Activated CD8-positive, alpha-beta memory T cell treated with anti-CD3 and anti-CD28 coated beads, Interleukin-2, amount 50 U/mL, for 48 hours (primary cell): Measurements from ENCODE around the gene TMEM175.
"Not testable (repeated sequence)": the region's sequence is repeated elsewhere in the genome, so short reads cannot be mapped to it uniquely, and the experiment has no call there.

ENCODE experiments used
- DNase-seq: peaks from one replicate; pipeline ENCODE4 v3.0.0-alpha.2; 2020

Gene TMEM175

DNA sequence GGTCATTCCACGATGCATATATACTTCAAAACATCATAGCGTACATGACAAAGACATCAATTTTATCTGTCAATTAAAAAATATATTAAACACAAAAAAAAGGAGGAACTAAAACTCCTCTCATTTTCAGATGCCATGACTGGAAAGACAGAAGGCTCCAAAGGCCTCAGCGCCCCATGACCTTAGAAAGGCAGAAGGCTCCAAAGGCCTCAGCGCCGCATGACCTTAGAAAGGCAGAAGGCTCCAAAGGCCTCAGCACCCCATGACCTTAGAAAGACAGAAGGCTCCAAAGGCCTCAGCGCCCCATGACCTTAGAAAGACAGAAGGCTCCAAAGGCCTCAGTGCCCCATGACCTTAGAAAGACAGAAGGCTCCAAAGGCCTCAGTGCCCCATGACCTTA lies 13.7 kb upstream of the TMEM175 start:
- DNase-seq, result not testable (repeated sequence)

DNA sequence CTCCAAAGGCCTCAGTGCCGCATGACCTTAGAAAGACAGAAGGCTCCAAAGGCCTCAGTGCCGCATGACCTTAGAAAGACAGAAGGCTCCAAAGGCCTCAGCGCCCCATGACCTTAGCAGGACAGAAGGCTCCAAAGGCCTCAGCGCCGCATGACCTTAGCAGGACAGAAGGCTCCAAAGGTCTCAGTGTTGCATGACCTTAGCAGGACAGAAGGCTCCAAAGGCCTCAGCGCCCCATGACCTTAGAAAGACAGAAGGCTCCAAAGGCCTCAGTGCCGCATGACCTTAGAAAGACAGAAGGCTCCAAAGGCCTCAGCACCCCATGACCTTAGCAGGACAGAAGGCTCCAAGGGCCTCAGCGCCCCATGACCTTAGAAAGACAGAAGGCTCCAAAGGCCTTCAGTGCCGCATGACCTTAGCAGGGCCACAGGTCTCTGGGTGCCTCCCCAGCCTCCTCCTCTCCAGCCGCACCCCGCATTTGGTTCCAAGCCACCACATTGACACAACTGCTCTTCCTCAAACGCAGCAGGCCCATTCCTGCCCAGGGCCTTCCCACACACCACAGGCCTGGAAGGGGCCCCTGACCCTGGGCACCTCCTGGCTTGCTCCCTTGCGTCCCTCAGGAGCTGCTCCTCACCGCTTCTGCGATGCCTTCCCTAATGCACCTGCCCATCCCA lies 13.1 kb upstream of the TMEM175 start:
- not testable (repeated sequence) for DNase-seq

DNA sequence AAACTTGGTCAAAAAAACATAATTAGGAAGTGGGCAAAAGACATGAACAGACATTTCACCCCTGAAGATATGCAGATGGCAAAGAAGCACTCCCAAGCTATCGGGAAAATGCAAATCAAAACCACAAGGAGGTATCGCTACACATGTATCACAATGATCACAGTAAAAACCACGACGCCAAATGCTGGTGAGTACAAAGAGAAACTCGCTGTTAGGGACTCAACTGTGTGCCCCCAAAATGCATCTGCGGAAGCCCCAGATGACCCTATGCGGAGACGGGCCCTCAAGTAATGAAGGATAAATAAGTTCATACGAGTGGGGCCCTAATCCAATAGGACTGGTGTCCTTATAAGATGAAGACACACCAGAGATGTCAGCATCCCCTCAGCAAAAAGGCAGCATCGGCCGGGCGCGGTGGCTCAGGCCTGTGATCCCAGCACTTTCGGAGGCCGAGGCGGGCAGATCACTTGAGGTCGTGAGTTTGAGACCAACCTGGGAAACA lies 10.4 kb upstream of the TMEM175 start:
- DNase-seq, result no peak

DNA sequence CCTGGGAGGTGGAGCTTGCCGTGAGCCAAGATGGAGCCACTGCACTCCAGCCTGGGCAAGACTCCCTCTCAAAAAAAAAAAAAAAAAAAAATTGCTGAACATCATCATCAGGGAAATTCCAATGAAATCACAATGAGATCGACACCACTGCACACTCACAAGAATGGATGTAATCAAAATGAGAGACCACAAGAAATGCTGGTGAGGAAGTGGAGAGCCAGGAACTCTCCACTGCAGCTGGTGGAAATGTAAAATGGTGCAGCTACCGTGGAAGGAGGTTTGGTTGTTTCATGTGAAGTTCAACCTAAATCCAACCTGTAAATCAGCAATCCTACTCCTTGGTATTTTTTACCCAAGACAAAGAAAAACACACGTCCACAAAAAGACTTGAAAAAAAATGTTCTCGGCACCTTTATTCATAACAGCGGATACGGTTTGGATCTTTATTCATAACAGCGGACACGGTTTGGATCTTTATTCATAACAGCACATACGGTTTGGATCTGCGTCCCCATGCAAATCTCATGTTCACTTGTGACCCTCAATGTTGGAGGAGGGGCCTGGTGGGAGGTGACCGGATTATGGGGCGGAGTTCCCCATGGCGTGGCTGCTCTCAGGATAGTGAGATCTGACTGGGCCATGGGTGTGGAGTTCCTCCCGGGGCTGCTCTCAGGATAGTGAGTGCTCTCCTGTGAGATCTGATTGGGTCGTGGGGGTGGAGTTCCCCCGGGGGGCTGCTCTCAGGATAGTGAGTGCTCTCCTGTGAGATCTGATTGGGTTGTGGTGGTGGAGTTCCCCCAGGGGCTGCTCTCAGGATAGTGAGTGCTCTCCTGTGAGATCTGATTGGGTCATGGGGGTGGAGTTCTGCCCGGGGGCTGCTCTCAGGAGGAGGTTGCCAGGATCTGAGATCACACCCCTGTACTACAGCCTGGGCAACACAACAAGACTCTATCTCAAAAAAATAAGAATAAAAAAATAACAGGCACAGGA lies 7.9 kb upstream of the TMEM175 start:
- DNase-seq, result no peak

DNA sequence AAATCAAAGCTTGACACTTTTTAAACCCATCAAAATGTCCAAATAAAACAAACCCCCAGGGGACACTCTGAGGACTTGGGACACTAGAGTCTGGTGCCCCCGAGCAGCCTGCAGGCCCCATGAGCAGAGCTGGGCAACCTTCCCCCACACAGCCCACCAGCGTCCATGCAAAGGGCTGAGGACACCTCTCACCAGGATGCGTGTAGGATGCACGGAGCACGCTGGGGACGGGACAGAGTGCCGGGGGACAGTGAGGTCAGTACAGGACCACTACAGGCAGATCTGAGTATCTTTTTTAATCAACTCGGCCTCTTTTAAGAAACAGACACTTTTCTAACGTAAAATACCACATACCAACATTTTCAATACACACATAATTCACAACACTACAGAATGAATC lies 7.1 kb upstream of the TMEM175 start:
- DNase-seq, result no peak

DNA sequence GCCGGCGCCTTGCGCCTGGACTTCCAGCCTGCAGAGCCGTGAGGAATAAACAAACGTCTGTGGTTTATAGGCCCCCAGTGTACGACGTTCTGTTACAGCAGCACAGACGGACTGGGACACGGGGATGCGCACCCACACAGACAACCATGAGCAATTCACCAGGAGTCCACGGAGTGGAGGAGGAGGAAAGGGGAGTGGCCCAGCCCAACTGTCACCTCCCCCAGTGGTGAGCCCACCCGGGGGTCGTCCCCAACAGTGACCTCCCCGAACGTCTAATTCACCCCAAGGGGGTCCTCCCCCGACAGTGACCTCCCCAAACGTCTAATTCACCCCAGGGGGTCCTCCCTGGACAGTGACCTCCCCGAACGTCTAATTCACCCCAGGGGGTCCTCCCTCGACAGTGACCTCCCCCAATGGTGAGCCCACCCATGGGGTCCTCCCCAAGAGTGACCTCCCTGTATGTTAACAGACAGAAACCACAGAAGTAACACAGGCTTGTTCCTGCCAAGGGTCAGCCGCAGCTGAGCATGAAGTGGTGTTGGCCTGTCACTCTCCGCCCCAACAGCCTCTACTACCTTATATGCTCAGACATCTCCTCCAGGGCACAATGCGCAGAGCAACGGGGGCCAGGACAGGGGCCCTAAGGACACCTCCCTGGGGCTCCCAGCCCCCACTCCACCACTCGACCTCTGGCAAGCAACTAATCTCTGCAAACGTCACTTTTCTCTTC lies 6.3 kb upstream of the TMEM175 start:
- no peak for DNase-seq

DNA sequence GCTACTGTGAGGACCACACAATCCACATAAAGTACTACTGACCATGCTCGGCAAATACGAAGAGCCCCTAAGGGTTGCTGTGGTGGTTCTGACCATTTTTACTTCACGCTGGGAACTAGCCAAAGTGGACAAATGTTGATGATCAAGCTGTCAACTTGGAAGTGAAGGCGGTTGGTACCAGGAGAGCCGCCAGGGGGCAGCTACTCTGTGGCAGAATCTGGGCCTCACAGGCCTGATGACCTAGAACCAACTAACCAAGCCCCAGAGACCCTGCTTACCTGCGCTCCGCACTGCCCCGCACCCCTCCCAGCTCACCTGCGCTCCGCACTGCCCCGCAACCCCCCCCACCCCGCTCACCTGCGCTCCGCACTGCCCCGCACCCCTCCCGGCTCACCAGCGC lies 5.7 kb upstream of the TMEM175 start:
- DNase-seq, result no peak

DNA sequence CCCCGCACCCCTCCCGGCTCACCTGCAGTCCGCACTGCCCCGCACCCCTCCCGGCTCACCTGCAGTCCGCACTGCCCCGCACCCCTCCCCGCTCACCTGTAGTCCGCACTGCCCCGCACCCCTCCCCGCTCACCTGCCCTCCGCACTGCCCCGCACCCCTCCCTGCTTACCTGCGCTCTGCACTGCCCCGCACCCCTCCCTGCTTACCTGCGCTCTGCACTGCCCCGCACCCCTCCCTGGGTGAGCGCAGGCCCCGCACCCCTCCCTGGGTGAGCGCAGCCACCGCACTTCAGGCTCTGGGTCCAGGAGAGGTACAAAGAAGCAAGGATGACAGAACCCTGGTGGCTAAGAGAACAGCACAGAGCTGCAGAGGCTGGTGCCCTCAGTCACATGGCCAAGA lies 4.7 kb upstream of the TMEM175 start:
- not testable (repeated sequence) for DNase-seq

DNA sequence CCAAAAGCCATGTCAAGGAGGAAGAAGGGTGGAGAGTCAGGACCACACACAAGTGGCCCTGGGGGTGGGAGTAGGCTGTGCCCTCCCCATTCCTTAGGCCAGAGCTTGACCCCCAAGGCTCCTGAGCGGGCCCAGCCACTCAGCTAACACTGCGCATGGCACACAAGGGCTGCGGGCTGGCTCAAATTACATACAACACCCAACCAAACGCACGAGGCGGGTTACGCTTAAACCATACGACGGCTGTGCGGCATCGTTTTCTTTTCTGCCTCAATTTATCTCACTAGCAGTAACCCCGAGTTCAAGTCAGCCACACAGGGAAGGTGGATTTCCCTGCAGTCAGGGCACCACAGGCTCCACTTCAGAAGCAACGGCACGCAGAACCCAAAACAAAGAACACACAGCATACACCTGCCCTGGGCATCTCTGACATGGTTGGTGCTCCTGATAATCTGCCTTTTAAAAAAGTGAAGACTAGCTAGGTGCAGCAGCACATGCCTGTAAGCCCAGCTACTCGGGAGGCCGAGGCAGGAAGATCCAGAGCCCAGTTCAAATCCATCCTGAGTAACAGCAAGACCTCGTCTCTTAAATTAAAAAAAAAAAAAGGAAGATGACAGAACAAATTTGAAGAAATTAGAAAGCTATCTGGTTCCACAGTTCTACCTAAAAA lies 3.0 kb upstream of the TMEM175 start:
- no peak for DNase-seq

DNA sequence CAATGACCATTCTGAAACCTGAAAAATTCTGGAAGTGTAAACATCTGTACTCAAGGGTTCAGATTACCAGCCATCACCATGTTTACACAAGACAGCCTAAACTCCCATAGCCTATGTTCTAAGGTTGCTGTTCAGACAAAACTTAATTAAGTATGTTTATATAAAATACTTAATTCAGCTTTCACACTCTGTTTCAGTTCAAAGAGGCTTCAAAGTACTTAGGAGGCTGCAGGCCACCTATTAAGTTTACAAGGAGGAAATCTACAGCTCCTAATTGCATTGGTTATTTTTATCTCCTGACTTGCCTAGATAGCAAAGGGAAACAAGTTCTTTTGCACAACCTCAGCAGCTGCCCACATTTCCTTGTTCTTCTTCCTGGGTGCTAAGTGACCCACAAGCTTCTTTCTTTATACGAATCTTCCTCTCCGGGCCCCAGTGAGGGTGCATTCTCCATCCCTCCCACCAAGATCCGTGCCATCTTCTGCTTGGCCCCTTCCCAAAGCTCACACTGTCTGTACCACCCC lies 2.2 kb upstream of the TMEM175 start:
- DNase-seq, result no peak

DNA sequence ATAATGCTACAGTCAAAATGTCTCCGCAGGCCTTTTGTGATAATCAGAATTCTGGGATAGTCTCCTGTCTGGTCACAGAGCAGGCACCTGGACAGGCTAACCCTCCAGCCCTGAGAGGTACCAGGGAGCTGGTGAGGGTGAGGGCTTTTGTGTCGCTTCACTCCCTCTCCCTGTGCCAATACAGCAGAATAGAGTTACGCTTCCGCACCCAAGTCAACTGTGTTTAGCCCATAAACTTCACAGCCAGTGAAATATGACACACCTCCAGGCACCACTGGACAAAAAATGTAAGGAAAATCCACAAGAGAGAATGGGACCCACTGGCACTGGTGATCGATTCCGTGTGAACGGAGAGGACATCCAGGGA lies 1.4 kb upstream of the TMEM175 start:
- no peak for DNase-seq

DNA sequence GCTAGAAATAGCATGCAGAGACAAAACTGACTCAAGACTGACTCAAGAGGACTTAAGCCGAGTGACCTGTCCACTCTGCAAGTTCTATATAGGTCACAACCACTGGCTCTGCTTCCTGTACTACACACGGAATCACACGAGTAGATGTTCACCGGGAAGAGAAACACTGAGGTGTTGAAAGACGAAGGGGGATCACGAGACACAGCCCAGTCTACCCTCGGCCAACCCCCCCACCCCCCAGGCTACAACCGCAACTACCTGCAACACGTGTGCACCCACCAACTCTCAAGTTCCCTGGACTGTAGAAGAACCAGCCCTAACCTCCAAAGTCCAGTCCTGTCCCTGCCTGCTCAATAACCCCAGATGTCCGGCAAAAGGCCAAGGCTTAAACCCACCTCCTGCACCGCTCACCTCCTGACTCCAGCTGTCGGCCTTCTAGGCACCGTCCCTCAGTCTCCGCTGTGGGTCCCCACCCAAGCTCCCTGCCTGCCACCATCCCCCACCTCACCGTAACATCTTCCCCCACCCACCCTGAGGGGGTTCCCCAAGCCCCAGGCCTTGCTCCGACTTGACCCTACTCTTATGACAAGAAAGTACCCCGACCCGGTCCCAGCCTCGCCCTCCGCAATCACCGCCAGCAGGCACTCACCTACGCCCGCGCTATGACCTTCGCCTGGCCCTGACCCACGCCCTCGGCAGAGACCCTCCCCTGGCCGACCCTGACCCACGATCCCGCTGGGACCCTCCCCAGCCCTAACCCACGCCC lies 883 bp upstream of the TMEM175 start:
- DNase-seq, result no peak

DNA sequence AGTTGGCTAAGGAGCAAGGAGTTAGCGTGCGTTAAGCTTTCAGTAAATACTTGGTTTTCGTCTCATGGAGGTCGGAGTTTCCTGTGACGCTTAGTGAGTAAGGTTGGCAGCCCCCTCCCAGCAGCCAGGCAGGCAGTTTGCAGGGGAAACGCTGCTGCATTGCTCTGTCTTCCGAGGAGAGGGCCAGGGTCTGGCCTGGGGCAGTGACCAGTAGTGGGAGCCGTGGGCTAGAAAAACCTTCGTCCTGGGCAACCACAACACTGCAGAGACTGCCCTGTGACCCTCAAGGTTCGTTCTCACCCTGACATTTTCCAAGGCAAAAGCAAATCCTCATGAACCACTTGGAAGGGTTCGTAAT lies 432 bp downstream of the TMEM175 start:
- DNase-seq, result no peak

DNA sequence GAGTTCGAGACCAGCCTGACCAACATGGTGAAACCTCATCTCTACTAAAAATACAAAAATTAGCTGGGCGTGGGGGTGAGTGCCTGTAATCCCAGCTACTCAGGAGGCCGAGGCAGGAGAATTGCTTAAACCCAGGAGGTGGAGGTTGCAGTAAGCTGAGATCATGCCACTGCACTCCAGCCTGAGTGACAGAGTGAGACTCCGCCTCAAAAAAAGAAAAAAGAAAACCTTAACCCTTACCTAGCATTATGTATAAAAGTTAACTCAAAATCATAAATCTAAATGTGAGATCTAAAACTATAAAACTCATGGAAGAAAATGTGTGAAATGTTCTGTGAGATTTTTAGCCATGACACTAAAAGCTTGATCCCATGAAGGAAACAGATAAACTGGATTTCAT lies 7.2 kb downstream of the TMEM175 start:
- DNase-seq, result not testable (repeated sequence)

DNA sequence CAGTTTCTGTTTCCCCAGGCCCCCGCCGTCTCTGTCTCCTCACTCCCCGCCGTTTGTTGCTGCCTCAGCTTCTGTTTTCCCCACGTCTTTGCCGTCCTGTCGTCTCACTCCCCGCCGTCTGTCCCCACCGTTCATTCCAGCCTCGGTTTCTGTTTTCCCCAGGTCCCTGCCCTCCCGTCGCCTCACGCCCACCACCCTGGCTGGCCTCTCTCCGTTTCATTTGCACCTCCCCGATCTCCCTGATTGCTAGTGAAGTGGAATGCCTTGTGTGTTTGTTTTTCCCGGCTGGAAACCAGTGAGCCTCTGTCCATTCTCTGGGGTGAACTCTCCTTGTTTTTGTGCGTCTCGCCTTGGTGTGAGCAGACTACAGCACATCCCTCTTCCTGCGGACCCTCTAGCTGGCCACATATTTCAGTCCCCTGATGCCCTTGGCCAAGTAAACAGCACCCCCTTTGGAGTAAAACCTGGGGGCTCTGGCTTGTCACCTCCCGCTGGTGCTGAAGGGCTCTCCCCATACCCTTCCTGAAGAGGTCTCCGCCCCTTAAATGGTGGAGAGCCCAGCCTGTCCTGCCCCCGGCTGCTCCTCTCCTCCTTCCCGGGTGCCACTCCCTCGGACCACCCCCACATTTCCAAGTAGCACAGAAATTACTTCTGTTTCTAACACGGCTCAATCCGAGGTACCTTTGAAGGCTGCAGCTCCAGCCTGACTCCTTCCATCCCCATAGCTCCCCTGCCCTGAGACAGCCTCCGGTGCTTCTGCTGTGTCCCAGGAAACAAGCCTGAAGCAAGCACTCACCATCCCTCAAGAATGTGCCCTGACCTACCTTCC lies 13.2 kb downstream of the TMEM175 start:
- no peak for DNase-seq

DNA sequence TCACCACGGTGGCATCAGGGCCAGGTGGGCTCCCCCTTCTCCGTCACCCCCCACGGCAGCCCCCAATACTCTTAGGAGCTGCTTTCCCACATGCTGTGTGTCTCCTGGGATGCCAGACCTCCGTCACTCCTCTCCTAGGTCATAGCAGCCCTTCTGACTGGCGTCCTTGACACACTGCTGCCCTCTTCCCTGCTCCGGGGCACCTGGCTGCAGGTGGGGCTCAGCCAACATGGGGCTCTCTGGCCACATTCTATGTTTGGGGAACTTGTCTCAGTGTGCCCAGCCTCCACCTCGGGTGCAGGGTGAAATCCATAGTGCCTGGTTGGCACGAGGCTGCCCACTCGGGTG lies 13.8 kb downstream of the TMEM175 start:
- no peak for DNase-seq

DNA sequence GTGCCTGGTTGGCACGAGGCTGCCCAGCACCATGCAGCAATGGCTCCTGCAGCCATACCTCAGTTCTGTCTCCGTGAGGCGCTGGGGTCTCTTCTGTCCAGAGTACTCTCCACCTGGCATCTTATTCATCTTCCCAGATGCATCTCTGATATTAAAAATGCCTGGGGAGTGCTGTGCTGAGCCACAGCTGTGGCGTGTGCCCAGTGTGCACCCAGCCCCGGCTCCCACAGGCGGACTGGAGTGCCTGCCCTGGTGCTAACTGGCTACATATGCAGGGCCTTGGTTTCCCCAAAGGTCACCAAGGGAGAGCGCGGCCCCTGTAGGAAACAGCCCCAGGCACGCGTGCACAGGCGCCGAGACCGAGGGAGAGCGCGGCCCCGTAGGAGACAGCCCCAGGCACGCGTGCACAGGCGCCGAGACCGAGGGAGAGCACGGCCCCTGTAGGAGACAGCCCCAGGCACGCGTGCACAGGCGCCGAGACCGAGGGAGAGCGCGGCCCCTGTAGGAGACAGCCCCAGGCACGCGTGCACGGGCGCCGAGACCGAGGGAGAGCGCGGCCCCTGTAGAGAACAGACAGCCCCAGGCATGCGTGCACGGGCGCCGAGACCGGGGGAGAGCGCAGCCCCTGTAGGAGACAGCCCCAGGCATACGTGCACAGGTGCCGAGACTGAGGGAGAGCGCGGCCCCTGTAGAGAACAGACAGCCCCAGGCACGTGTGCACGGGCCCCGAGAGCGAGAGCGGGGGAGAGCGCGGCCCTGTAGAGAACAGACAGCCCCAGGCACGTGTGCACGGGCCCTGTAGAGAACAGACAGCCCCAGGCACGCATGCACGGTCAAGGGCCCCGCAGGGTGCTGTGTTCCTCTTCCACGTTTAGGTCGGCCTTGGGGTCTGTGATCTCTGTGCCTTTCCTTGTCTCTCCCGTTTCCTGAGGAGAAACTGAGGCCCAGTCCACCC lies 14.5 kb downstream of the TMEM175 start:
- no peak for DNase-seq

DNA sequence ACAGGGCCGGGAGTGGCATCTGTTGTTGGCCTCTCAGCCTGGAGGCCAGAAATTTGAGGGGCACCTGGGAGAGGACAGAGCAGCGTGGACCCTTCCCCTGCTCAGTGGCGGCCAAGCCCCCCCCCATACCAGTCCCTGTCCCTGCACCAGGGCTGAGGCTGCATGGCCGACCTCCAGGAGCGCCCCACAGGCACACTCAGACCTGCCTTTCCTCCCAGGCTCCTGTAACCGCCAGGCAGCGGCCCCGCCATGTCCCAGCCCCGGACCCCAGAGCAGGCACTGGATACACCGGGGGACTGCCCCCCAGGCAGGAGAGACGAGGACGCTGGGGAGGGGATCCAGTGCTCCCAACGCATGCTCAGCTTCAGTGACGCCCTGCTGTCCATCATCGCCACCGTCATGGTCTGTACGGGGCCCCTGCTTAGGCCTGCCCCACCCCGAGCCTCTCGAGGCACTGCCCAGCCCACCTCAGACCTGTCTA lies 15.3 kb downstream of the TMEM175 start:
- no peak for DNase-seq

DNA sequence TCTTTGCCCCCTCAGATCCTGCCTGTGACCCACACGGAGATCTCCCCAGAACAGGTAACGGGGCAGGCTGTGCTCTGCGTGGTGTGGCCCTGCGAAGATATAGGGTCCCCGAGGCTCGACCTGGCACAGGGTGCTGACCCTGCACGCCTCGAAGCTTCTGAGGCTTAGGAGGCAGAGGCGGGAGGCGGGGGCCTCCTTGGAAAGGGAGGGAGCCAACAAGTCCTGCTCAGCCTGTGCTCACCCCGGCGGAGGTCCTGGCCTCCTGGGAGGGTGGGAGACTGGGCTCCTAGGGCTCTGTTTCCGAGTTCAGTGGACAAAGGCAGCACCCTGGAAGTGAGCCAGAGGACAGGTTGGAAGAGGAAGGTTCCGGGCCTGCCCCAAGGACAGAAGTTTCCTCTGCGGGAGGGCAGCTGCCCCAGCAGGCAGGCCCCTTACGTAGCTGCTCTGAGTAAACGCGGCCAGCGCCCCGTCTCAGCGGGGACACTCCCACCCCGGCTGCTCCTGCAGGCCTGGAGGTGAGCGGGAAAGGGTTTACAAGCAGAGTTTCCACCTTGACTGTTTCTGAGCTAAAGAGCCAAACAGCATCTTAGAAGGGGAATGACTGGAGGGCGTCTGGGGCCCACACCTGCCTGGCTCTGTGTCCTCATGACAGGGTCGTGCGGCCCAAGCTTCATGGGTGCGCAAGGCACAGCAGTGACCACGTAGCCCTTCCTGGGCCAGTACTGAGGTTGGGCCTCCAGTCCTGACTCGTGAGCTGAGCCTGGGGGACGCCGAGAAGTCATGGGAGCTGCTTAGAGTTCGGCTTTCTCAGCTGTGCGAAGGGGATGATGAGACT lies 16.1 kb downstream of the TMEM175 start:
- DNase-seq, result no peak
